ENCODE measurements around the gene GTF2IRD1. TPM values are rescaled to one million over a fixed set of nuclear protein-coding genes. Genes with fewer than 3 reads are reported as not detected.

The GTF2IRD1 gene
- total RNA-seq, 1 donor from 2014 or later: 0.67 TPM

- no peak for TF ChIP-seq CTCF (IDR thresholded peaks at IDR 0.05)
- ChIA-PET CTCF (no interaction called here), POLR2A (no interaction called here)
- intact Hi-C loops (cut with micrococcal nuclease): loop anchor here (2.0 kb wide), 1 partner anchor 14 kb away; no protein-coding TSS in a partner anchor
- DNase-seq (no peak), ATAC-seq (ENCODE audit: low read depth) (no peak)
- H3K36me3 Mint-ChIP-seq (ENCODE audit: low read depth): no peaks in the 10 kb centered on the region
- H3K4me1 Mint-ChIP-seq: peaks cover 11% of the 10 kb centered on the region
- H3K4me3 Mint-ChIP-seq: no peak overlapping the region
- H3K27me3 Mint-ChIP-seq: no peaks in the 10 kb centered on the region
- H3K9me3 Mint-ChIP-seq: no peaks in the 10 kb centered on the region
- no peak overlapping the region for H3K27ac Mint-ChIP-seq
These were observed 128.8 kb downstream of the GTF2IRD1 start for GRCh38 chr7:74582447-74583039.

- H3K4me1 Mint-ChIP-seq: peaks cover 19% of the 10 kb centered on the region
- ATAC-seq (ENCODE audit: low read depth) (no peak), DNase-seq (no peak)
- no peak overlapping the region for H3K27ac Mint-ChIP-seq
- ChIA-PET POLR2A (no interaction called here), CTCF (no interaction called here)
- H3K4me3 Mint-ChIP-seq: no peak overlapping the region
- H3K9me3 Mint-ChIP-seq: no peaks in the 10 kb centered on the region
- H3K36me3 Mint-ChIP-seq (ENCODE audit: low read depth): no peaks in the 10 kb centered on the region
- TF ChIP-seq CTCF (IDR thresholded peaks at IDR 0.05): no peak
- intact Hi-C loops (cut with micrococcal nuclease): loop anchor here (2.0 kb wide), 1 partner anchor 13 kb away; no protein-coding TSS in a partner anchor
- no peaks in the 10 kb centered on the region for H3K27me3 Mint-ChIP-seq
These were observed 129.9 kb downstream of the GTF2IRD1 start for GRCh38 chr7:74583630-74584029.

GRCh38 chr7:74584160-74584954 lies 130.7 kb downstream of the GTF2IRD1 start:
- H3K4me3 Mint-ChIP-seq: no peak overlapping the region
- no peak overlapping the region for H3K27ac Mint-ChIP-seq
- intact Hi-C loops (cut with micrococcal nuclease): no loop called here
- ATAC-seq (ENCODE audit: low read depth) (no peak), DNase-seq (no peak)
- peaks cover 20% of the 10 kb centered on the region for H3K4me1 Mint-ChIP-seq
- no peaks in the 10 kb centered on the region for H3K27me3 Mint-ChIP-seq
- CTCF ChIA-PET: no interaction called here
- H3K36me3 Mint-ChIP-seq (ENCODE audit: low read depth): no peaks in the 10 kb centered on the region
- POLR2A ChIA-PET: interaction anchor here (1.0 kb wide), 1 partner anchor 59 kb away, joined by 4 read pairs; no protein-coding TSS in a partner anchor
- no peaks in the 10 kb centered on the region for H3K9me3 Mint-ChIP-seq
- TF ChIP-seq CTCF (IDR thresholded peaks at IDR 0.05): no peak

GRCh38 chr7:74585844-74586243 lies 132.1 kb downstream of the GTF2IRD1 start:
- TF ChIP-seq CTCF (IDR thresholded peaks at IDR 0.05): no peak
- CTCF ChIA-PET: no interaction called here
- ATAC-seq (ENCODE audit: low read depth) (no peak), DNase-seq (no peak)
- POLR2A ChIA-PET: no interaction called here
- H3K4me1 Mint-ChIP-seq: peaks cover 20% of the 10 kb centered on the region
- H3K27ac Mint-ChIP-seq: no peak overlapping the region
- no peaks in the 10 kb centered on the region for H3K36me3 Mint-ChIP-seq (ENCODE audit: low read depth)
- intact Hi-C loops (cut with micrococcal nuclease): no loop called here
- no peak overlapping the region for H3K4me3 Mint-ChIP-seq
- H3K27me3 Mint-ChIP-seq: no peaks in the 10 kb centered on the region
- H3K9me3 Mint-ChIP-seq: no peaks in the 10 kb centered on the region
